HG02870 (cell line): ENCODE results near the gene ENTPD2.

Source experiments
- ATAC-seq: cut with Tn5 transposase; IDR thresholded peaks from one replicate; pipeline ENCODE4 v1.9.1; 2021; ENCODE audit warnings: mild to moderate bottlenecking, moderate library complexity; ENCODE audit not compliant: unreplicated experiment

The ENTPD2 gene

GRCh38 chr9:137031904-137032640 is 21.8 kb downstream of the ENTPD2 start, which contains the start of gene FUT7:
TSS of gene FUT7 (minus strand) at chr9:137032088. CDS start at chr9:137031991, 97 bp downstream.
- ATAC-seq: no peak

- no peak for ATAC-seq
These were observed 23.0 kb downstream of the ENTPD2 start for GRCh38 chr9:137030538-137031527.

GRCh38 chr9:137030006-137030405 is 23.9 kb downstream of the ENTPD2 start:
- no peak for ATAC-seq

GRCh38 chr9:137029058-137029936 is 24.6 kb downstream of the ENTPD2 start:
- ATAC-seq: no peak

- ATAC-seq: no peak
These were observed 25.4 kb downstream of the ENTPD2 start for GRCh38 chr9:137028263-137029057.

GRCh38 chr9:137027369-137028262 is 26.2 kb downstream of the ENTPD2 start, which contains the start of gene ABCA2:
TSS of gene ABCA2 (minus strand) at chr9:137028237. CDS start at chr9:137028140, 97 bp downstream.
- ATAC-seq: no peak

- ATAC-seq: no peak
These were observed 27.0 kb downstream of the ENTPD2 start for GRCh38 chr9:137026828-137027227.

GRCh38 chr9:137026384-137026783 is 27.5 kb downstream of the ENTPD2 start:
- no peak for ATAC-seq

GRCh38 chr9:137025517-137025966 is 28.3 kb downstream of the ENTPD2 start:
- no peak for ATAC-seq

- no peak for ATAC-seq
These were observed 30.3 kb downstream of the ENTPD2 start for GRCh38 chr9:137023583-137023991.

GRCh38 chr9:137023157-137023556 is 30.7 kb downstream of the ENTPD2 start:
- ATAC-seq: no peak

GRCh38 chr9:137022662-137023008 is 31.2 kb downstream of the ENTPD2 start:
- ATAC-seq: no peak

GRCh38 chr9:137021979-137022661 is 31.7 kb downstream of the ENTPD2 start:
- ATAC-seq: no peak

GRCh38 chr9:137021568-137021978 is 32.3 kb downstream of the ENTPD2 start:
- no peak for ATAC-seq

- ATAC-seq: no peak
These were observed 32.9 kb downstream of the ENTPD2 start for GRCh38 chr9:137020771-137021567.

GRCh38 chr9:137019891-137020683 is 33.8 kb downstream of the ENTPD2 start:
- no peak for ATAC-seq
